Mammary epithelial cell (primary cell): ENCODE results near the gene STOM.

Source experiments
- EZH2 ChIP-seq: IDR thresholded peaks from 2 replicates; pipeline ENCODE4 v1.6.1; 2012; ENCODE audit warnings: low read length, inconsistent platforms, borderline replicate concordance
- TF ChIP-seq, protein P1 (sequence below), 2 donors: IDR thresholded peaks in 1 of 2; conservative IDR thresholded peaks in 1 of 2; 2 replicates each; pipeline ENCODE4 v1.5.1; 2011 to 2012; ENCODE audit warnings: inconsistent platforms in 2 of 2, low read length in 2 of 2, mild to moderate bottlenecking in 2 of 2, control low read depth in 1 of 2, low read depth in 1 of 2; ENCODE audit not compliant: insufficient read depth in 1 of 2; ENCODE audit errors: extremely low read depth in 1 of 2

DNA sequence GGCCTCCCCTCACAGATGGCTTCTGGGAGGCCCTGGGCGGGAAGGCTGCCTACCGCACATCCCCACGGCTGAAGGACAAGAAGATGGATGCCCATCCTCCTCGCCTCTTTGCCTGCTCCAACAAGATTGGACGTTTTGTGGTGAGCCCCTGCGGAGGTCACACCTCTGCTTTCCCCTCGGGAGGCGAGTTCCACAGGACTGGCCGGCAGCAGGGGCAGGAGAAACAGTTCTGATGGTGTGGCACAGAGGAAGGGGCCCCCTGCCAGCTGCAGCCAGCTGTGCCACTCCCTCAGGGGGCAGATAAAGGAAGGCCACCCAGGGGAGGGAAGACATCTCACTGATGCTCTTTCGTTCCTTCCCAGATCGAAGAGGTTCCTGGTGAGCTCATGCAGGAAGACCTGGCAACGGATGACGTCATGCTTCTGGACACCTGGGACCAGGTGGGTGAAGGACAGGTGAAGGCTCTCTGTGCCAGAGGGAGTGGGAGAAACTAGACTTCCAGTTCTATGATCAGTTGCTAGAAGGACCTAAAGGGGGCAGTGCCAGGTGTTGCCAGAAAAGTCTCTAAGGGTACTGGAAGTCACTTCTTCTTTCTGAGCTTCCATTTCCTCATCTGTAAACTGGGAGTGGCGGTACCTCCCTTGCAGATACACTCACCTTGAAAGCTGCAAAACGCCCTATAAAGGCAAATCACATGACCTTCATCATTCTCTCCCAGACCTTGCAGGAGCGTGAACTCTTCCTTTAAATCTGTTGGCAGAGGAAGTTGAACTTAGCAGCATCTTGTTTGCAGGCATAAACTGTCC, 41.0 kb downstream of the STOM start:
- TF ChIP-seq, protein P1, sequence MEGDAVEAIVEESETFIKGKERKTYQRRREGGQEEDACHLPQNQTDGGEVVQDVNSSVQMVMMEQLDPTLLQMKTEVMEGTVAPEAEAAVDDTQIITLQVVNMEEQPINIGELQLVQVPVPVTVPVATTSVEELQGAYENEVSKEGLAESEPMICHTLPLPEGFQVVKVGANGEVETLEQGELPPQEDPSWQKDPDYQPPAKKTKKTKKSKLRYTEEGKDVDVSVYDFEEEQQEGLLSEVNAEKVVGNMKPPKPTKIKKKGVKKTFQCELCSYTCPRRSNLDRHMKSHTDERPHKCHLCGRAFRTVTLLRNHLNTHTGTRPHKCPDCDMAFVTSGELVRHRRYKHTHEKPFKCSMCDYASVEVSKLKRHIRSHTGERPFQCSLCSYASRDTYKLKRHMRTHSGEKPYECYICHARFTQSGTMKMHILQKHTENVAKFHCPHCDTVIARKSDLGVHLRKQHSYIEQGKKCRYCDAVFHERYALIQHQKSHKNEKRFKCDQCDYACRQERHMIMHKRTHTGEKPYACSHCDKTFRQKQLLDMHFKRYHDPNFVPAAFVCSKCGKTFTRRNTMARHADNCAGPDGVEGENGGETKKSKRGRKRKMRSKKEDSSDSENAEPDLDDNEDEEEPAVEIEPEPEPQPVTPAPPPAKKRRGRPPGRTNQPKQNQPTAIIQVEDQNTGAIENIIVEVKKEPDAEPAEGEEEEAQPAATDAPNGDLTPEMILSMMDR (conservative IDR thresholded peaks at IDR 0.05 in 1 of 2, IDR thresholded peaks at IDR 0.05 in 1 of 2; ENCODE audit: extremely low read depth in 1 of 2, insufficient read depth in 1 of 2, low read depth in 1 of 2, low read length in 2 of 2), result no peak
- no peak for TF ChIP-seq EZH2
